ENCODE measurements around the gene WDR81.

DNA sequence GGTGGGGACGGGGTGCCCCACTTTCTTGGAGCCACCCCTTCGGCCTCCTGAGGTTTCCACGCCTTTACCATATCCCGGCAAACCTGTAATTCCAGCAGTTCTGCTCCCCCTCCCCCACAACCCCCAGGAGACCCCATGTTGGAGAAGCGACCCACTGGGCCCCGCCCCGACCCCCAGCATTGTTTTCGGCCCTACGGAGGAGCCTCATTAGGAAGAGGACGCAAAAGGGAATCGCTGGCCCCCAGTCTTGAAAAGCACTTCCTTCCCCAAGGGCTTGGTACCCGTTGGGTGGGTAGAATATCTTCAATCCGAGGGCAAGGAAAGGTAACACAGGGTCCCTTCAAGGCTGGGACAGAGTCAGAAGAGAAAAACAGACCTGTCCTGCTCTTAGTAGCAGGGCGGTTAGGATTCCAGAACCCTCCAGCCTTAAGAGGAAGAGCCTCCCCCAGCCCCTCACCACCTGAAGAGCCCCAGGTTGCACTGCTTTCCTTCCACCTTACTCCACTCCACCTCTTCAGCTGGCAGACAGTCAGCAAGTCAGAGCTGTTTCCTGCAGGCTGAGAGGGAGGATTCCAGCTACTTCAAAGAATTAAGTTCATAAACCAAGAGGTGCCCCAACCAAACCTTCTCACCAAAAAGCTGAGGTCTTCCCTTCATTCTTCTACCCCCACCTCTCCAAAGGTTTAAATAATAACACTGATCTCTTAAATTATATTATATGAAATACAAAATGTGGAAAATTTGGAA is 13.5 kb upstream of the WDR81 start:
- TF ChIP-seq CTCF (IDR thresholded peaks at IDR 0.05) (no peak), POLR2AphosphoS5 (IDR thresholded peaks at IDR 0.05; ENCODE audit: low read depth, low read length) (no peak), SIN3A (IDR thresholded peaks at IDR 0.05; ENCODE audit: borderline replicate concordance, insufficient read depth, low read depth, low read length) (no peak), TCF7L2 (IDR thresholded peaks at IDR 0.05; ENCODE audit: low read depth, low read length) (no peak)
- TF ChIP-seq, protein P1, sequence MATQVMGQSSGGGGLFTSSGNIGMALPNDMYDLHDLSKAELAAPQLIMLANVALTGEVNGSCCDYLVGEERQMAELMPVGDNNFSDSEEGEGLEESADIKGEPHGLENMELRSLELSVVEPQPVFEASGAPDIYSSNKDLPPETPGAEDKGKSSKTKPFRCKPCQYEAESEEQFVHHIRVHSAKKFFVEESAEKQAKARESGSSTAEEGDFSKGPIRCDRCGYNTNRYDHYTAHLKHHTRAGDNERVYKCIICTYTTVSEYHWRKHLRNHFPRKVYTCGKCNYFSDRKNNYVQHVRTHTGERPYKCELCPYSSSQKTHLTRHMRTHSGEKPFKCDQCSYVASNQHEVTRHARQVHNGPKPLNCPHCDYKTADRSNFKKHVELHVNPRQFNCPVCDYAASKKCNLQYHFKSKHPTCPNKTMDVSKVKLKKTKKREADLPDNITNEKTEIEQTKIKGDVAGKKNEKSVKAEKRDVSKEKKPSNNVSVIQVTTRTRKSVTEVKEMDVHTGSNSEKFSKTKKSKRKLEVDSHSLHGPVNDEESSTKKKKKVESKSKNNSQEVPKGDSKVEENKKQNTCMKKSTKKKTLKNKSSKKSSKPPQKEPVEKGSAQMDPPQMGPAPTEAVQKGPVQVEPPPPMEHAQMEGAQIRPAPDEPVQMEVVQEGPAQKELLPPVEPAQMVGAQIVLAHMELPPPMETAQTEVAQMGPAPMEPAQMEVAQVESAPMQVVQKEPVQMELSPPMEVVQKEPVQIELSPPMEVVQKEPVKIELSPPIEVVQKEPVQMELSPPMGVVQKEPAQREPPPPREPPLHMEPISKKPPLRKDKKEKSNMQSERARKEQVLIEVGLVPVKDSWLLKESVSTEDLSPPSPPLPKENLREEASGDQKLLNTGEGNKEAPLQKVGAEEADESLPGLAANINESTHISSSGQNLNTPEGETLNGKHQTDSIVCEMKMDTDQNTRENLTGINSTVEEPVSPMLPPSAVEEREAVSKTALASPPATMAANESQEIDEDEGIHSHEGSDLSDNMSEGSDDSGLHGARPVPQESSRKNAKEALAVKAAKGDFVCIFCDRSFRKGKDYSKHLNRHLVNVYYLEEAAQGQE (IDR thresholded peaks at IDR 0.05; ENCODE audit: insufficient read depth in 1 of 2, low read depth in 2 of 2, low read length in 1 of 2), result no peak

Data from Panc1 (cell line).